Dedifferentiated amniotic fluid mesenchymal stem cell (primary cell): ENCODE results near the gene MMADHC.
A peak's percentile ranks its signal among the peaks of the same experiment; 100 is the strongest.
"Not testable (repeated sequence)": the region's sequence is repeated elsewhere in the genome, so short reads cannot be mapped to it uniquely, and the experiment has no call there.

Experiments used
- DNase-seq: peaks from one replicate; pipeline ENCODE4 v3.0.0-alpha.2; 2016; ENCODE audit errors: extremely low spot score

MMADHC gene

DNA sequence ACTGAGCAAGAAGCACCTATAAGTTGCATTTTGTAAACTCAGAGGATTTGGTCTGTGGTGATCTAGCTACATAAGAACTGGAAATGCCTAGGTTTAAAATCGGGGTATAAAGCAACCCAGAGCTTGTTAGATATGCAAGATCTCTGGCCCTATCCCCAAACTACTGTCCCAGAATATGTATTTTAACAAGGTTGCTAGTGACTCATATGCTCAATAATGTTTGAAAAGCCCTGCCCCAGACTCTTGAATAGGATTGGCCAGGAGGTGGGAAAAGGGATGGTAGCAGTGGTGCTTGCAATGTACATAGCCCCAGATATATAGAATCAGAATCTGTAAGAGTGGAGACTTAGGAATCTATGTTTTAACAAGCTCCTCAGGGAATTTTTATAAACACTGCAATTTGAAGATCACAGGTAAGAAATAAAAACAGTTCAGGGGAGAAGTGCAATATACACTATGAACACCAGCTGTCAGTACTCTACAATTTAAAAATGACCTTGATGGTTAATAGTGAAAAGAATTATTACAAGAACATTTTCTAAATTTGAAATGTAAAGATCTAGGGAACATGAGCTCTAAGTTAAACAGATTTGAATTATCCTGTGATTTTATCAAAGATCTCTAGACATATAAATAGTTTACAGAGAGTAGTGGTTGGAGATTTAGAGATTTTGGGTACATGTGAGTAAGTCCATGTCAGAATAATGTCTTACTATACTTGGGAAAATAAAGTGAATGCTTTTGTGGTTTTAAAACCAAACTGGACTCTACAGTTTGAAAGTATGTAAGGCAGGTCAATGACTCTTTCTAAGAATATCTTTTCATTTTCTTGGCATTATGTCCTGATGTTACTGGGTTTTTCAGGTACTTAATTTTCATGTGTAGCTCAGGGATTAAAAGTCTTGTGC lies 7.7 kb upstream of the MMADHC start:
- DNase-seq: peak; percentile 58

DNA sequence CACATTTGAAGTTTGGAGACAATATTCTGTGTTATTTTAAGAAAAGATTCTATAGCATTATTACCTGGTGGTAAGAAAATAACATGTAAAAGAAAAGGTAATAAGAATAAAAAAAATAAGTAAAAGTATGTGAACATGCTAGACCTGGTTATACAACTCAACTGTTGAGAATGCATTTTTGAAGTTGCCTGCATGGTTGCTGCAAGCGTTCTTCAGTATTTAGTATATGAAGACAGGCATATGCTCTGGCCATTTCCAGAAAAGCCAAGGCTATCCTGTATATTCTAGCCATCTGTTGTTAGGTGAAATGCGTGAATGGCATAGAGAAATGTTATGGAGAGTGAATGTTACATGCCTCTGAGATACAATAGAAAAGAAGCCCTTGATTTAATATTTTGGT lies 6.8 kb upstream of the MMADHC start:
- DNase-seq: no peak

DNA sequence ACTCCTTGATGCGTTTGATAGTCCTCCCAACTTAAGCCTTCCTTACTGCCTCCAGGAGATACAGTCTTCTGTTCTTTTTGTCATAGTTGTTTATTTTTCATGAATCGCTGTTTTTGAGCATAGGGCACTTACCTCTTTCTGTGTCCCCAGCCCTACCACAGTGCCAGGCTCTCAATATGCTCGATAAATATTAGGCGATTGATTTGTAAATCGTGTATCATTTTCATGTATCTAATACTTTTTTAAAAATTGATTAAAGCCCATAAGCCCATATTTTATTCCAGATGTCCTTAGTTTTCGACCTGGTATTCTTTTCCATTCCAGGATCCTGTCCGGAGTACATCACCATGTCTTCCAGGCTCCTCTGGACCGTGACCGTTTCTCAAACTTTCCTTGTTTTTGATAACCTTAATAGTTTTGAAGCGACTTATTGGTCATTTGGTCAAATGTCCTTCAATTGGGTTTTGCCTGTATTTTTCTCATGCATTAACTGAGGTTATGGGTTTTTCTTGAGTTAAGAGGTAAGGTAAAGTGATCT lies 444 bp upstream of the MMADHC start:
- DNase-seq: no peak

DNA sequence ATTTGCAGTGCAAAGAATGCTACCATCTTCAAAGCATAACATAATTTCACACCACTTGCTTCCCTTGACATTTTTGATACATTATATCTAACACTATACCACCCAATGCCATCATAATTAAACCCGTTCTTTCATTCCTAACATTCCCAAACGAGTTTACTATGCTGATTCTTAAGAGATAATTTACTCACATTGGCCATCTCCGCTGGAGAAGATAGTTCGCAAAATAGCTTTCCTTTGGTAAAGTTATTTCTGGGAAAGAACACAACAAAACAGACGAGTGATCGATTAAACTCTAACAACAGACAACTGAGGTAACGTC lies 716 bp downstream of the MMADHC start:
- DNase-seq: no peak

DNA sequence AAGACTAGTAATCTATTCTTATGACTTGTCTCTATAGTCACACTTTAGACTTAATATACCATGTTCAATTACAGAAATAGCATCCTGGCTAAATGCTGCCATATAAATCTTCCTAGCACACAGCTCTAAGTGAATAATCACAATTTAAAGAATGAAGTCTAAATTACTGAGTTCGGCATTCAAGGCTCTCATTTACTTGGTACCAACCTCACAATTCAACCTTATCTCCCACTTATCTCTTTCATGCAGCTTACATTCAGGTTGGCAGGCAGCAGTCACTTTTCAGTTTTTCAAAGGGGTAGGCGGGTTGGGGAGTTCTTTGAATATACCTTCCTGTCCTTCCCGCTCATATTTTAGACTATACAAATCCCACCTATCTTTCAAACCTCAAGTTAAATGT lies 1.5 kb downstream of the MMADHC start:
- DNase-seq: no peak

DNA sequence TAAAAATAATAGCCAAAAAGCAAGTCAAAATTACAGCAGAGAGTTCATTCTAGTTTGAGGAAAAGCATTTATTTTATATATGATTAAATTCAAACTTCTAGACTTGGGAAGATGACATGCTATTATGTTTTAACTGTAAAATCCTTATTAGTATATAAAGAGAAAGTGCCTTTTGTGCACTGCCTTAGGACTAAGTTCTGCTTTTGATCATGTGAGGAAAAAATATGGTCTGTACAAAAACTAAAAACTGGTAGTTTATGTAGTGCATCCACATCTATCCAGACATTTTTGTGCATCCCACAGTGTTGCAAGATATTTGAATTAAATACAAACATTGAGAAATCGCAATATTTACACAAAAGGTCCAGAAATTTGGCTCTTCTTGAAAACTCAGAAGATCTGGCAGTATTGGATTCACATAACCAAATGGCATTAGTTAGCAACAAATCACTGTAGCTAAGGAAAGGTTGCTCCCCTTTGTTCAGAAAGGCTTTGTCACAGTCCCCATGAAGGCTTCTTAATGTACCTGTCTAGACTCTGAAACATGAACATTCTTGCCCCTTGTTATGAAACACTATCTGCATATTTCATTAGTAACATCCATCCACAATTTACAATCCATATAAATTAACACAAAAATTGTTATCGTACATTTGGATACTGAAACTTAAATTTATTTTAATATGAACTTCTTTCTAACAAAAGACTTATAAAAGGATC lies 2.2 kb downstream of the MMADHC start:
- DNase-seq: no peak

DNA sequence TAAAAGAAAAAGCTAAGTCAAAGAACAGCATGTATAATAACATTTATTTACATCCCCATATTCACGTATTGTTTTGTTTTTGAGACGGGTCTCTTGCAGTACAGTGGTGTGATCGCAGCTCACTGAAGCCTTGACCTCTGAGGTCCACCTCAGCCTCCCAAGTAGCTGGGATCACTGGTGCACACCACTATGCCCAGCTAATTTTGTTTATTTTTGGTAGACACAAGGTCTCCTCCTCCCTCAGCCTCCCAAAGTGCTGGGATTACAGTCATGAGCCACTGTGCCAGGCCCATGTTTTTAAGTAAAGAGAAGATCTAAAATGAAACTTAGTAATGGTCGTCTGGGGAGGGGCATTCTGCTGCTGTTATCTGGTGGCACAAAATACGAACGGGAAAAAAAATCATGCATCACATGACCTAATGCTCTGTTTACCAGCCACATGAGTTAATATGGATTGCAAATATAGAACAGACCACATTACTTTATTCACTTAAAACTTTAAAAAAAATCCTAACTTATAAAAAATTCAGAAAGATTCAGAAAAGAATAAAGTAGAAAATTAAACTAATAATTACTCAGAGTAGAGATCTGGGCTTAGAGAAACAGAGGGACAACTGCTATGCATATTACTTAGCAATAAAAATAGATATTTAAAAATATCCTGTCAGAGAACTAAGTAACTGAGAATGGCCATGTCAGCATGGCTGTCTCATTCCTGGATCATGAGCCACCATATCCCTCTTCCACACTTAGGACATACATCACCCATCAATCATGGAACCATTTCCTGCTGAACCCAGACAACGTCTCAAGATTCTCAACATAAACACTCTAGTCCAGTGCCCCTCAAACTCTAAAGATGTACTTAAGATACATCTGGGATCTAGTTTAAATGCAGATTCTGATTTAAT lies 7.3 kb downstream of the MMADHC start:
- DNase-seq: no peak

DNA sequence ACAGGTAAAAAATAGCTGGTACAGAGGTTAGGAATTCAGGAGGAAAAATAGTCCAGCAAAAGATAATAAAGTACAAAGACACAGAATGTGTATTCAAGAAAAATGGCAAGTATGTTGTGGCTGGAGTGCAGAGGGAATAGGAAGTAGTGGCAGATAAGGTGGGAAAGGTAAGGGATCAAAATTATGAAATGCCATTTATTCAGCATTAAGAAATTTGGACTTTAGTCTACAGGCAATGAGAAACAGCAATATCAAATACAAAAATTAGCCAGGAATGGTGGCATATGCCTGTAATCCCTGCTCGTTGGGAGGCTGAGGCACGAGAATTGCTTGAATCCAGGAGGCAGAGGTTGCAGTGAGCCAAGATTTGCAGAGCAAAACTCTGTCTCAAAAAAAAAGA lies 10.3 kb downstream of the MMADHC start:
- DNase-seq: no peak

DNA sequence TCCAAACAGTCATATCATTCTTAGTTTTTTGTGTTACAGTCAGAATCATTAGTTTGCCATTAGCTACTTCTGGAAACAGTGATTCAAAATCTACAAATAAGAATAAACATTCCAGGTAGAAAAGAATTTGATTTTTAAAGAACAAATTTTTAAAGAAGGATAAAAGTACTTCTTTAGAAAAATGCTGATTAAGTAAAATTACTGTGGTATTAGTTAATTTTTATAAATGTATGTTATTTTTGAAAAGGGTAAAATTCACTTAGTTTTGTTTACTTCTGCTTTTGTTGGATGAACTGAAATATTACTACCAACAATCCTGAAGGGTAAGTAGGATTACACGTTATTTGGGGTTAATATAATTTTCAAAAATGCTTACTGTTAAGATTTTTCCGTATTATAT lies 11.8 kb downstream of the MMADHC start:
- no peak for DNase-seq

DNA sequence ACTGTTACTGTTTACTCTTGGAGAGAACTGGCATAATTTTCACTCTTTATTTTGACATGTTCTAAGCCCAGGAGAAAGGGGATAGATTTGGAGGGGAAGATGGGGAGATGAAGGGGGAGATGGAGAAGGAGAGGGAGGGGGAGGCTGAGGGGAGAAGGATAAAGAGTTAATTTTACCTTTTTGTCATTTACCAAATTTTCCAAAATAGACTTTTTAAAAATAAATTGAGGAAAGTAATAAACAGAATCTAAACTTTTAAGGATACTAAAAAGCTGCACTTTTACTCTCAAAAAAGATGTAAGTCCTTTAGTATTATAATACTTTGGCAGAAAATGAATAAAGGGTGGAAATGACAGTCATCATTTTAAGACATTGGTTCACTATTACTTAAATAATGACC lies 12.3 kb downstream of the MMADHC start:
- no peak for DNase-seq

DNA sequence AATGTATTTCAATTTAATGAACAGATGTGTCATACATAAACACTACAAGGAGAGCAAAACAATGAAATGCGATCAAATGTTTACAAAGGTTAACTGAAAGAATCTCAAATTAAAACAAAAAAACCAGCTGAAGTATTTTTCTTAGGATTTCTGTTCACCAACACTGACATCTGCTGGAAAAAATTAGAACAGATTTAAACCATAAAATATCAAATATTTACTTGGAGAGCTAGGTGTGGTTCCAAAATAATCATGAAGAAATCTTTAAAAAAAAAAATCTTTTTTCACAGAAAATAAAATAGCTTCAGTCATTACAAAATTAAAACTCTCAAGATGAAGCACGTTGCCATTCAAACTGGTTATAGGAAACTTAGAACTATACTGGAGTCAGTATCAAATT lies 13.8 kb downstream of the MMADHC start:
- peak; percentile 48 for DNase-seq

DNA sequence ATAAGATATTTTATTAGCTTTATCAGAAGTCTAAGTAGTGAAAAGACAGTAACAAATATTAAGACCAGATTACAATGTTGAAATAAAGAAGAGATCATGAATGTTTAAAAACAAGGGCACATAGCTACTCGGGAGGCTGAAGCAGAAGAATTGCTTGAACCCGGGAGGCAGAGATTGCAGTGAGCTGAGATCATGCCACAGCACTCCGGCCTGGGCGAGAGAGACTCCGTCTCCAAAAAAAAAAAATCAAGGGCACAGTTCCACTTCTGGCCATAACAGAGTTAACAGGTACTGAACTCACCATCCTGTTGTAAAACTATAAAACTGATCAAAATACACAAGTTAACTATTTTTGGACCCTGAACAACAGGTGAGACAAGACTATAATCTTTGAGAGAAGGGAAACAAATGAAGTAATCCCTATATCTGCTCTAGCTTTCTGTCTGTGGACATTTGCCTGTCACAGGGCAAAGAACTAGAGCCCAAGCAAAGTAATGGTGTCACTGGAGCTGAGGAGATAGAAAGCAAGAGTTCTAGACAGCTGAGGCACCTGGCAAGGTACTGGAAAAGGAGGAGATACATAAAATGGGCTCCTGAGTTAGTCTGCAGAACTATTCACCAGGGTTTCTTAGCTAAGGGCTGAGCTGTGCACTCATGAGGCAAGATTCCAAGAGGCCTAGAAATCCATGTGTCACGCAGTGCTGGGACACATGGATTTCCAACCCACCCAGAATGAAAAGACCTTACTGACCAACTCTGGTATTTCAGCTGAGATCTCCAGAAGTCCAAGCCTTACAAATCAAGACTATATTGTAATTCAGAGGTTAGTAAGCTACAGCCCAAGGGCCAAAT lies 15.2 kb downstream of the MMADHC start:
- DNase-seq: no peak

DNA sequence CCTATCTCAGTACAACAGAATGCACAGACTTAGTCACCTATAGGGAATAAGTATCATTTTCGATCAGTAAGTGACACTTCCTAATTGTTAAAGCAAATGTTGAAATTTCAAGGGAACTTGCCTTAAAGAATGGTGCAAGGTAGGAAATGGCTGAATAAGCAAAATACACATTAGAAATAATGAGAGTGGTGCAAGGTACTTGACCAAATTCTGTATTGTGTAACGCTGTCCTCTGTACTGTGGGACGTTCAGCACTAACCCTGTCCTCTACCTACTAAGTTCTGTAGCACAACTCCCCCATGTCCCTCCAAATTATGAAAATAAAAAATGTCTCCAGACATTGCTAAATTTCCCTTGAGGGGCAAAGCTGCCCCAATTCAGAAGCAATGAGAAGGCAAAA lies 19.4 kb downstream of the MMADHC start:
- no peak for DNase-seq

DNA sequence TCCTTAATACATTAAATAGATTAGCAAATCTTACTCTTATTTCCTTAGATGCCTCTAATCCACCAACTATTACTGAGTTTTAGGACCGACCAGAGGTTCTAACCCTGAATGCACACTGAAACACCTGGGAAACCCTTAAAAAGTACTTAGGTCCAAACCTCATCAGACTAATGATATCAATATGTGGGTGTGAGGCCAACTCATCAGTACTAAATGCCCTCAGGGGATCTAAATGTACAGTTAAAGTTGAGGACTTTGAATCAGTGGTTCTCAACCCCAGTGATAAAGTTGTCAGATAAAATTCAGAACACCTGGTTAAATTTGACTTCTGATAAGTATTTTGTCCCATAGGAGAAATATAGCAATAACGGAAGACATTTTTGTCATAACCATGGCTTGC lies 20.9 kb downstream of the MMADHC start:
- DNase-seq: no peak

DNA sequence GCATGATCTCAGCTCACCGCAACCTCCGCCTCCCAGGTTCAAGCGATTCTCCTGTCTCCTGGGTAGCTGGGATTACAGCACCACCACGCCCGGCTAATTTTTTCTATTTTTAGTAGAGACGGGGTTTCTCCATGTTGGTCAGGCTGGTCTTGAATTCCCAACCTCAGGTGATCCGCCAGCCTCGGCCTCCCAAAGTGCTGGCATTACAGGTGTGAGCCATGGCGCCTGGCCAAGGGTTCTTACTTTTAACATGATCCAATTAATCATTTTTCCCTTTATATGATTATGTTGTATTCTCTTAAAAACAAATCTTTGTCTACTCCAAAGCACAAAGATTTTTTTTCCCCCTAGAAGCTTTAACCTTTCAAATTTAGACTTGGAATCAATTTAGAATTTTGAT lies 21.9 kb downstream of the MMADHC start:
- not testable (repeated sequence) for DNase-seq

DNA sequence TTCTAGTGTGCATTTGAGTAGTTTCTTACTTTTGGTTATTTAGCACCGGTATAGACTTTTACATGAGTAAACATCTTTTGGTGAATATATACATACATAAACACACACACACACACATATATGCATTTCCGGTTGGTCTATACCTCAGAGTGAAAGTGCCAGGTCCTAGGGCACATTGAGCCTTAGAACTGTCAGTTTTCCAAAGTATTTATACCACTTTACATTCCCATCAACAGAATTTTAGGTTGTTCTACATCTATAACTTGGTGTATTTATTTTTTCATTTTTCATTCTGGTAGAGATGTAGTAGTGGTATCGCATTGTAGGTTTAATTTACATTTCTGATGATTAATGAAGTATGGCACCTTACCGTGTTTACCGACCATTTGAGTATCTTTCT lies 22.6 kb downstream of the MMADHC start:
- DNase-seq: no peak

DNA sequence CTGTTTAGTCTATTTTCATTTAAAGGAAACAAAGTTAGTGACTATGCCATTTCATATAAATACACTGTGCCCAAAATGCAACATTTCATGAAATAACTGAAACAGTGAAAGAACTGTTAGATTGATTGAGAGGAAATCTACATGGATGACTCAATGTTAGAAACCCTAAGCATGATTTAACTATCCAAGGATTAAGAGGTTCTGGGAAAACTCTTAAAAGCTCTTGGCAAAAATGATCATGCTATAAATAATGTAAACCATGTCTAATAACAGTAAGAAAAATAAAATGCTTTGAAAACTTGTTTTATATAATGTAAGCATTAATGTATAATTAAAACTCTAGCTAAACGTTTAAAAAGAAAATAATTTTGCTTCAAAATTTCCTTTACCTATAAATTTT lies 23.5 kb downstream of the MMADHC start:
- DNase-seq: no peak

DNA sequence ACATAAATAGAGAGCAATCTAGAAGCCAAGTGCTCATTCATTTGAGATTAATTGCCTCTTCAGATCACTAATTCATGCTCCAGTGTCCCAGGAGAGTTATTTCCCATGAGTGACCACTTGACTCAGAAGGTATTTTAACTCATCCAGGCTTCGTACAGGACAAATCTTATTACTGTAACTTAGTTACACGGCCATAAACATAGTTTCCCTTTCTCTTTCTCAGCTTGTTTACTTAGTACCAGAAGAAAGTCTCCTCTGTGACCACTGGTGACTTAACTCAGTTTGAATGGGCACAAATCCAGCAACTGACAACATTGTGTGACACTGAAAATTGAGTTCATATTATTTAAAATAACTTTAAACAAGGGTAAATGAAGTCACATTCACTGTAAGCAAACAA lies 25.3 kb downstream of the MMADHC start:
- no peak for DNase-seq

DNA sequence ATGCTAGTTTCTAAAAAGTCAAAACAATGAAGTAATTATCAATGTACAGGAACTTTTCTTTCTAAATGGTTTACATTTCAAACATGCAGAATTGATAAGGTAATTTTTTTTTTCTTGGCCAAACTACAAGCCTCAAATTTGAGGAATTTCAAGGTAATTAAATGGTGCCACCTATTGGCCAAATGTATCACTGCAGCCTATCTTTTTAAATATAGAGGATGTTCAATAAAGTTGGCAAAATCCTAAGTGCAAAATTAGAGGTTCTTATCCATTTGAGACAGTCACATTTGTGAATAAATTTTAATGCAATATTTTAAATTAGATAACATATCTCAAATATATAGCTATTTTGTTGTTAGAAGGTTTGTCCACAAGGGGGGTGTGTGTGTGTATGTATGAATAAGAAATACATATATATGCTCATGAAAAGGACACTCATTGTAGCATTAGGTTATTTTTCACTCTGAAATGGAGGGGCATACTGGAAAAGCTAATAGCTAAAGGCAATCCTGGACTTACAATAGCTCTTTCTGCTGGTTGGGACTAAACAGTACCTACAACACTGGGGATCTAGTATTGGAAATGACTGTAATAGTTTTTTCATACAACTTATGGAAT lies 26.2 kb downstream of the MMADHC start:
- peak; percentile 63 for DNase-seq

DNA sequence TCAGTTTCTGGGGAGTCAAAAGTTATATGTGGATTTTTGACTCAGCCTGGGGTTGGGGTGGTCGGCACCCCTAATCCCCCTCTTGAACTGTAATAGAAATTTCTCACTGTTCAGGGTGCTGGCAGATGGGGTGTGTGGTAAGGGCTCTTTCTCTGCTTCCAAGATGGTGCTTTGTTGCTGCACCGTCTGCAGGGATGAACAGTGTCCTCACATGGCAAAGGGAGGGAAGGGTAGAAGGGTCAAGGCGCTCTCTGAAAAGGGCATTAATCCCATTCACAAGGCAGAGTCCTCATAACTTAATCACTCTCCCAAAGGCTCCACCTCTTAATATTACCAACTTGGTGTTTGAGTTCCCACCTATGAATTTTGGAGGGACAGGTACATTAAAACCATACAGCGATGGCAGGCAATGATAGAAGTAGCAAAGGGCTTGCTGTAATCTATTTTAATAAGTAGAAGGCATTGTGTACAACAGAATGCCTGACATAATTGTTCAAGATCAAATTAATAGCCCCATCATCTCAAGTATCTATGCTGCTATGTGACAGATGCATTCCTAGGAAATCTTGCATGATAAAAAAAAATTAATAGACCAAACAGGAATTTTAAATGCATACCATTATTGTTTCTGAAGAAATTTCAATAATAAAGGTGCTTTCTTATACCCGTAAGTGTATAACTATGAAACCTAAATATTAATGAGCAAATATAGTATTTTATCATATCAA lies 28.1 kb downstream of the MMADHC start:
- DNase-seq: no peak
